ENCODE measurements around the gene GLI2. TPM values are rescaled to one million over a fixed set of nuclear protein-coding genes. Genes with fewer than 3 reads are reported as not detected.

GLI2 gene
- total RNA-seq, 1 experiment from 2014 or later: 1.3 TPM

- Histone ChIP-seq H3K9me3 (no peaks in the 10 kb centered on the region), H3K4me3 (no peak overlapping the region), H3K36me3 (no peaks in the 10 kb centered on the region), H3K27me3 (no peaks in the 10 kb centered on the region)
- no peak for DNase-seq
Measured at GRCh38 chr2:120707816-120708215, 27.9 kb upstream of the GLI2 start.

- Histone ChIP-seq H3K4me3 (no peak overlapping the region), H3K27me3 (no peaks in the 10 kb centered on the region), H3K36me3 (no peaks in the 10 kb centered on the region), H3K9me3 (no peaks in the 10 kb centered on the region)
- no peak for DNase-seq
Measured at GRCh38 chr2:120708944-120709607, 26.6 kb upstream of the GLI2 start.

DNA sequence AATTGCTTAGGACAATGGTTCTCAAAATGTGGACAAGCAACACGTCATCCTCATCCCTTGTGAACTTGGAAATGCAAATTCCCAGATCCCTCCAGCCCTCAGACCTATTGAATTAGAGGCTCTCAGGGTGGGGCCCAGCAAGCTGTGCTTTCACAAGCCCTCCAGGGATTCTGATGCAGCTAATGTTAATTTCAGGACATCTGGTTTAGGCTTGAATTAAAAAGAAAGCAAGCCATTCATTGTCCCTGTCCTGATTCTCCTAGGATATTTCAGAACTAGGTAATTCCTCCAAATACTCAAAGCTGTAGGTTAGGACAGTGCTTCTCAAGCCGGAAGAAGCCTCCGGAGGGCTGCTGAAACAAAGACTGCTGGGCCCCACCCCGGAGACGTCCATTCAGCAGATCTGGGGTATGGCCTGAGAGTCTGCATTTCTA is 26.0 kb upstream of the GLI2 start:
- H3K27me3 ChIP-seq: no peaks in the 10 kb centered on the region
- H3K4me3 ChIP-seq: no peak overlapping the region
- no peak for DNase-seq
- no peaks in the 10 kb centered on the region for H3K36me3 ChIP-seq
- no peaks in the 10 kb centered on the region for H3K9me3 ChIP-seq

DNA sequence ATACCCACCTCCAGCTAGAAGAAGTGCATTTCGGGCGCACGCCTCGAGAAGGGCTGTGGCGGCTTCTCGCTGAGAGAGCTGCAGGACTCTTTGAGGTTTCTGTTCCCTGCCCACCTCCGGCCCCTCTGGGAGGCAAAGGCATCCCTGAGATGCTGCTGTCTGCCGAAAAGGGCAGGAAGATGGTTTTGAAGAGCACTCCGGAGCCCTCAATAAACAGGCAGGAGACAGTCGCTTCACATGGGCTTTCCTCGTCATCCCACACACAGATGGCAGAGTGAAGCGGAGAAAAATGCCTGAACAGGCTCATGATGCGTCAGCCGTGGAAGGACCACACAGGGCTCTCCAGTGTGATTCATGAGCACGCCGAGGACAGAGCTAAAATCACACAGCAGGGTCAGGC is 25.4 kb upstream of the GLI2 start:
- H3K4me3 ChIP-seq: no peak overlapping the region
- no peaks in the 10 kb centered on the region for H3K27me3 ChIP-seq
- H3K9me3 ChIP-seq: no peaks in the 10 kb centered on the region
- no peaks in the 10 kb centered on the region for H3K36me3 ChIP-seq
- DNase-seq: no peak

GRCh38 chr2:120711694-120712093 is 24.0 kb upstream of the GLI2 start:
- Histone ChIP-seq H3K4me3 (no peak overlapping the region), H3K27me3 (no peaks in the 10 kb centered on the region), H3K9me3 (no peaks in the 10 kb centered on the region), H3K36me3 (no peaks in the 10 kb centered on the region)
- no peak for DNase-seq

DNA sequence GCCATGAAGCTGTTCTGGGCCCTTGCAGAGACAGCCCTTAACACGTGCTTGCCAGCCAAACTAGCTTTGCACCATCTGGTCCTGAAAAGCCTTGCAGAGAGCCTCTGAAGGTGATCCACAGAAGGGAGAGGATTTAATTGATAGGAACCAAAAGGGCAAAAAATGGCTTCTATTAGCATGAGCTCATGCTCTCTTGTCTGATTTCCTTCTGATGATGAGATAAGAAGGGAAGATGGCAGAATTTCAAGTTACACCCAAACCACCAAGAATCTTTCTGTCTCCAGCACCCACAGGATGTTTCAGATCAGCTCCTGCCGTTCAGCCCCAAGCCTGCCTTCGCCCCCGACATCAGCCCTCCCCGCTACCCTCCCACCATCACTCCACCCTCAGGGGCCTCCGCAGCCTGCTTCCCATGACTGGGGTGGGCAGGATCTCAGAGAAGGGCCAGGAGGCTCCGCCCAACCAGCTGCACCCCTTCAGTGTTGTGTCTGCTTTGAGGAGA is 23.4 kb upstream of the GLI2 start:
- no peaks in the 10 kb centered on the region for H3K9me3 ChIP-seq
- H3K36me3 ChIP-seq: no peaks in the 10 kb centered on the region
- DNase-seq: no peak
- H3K27me3 ChIP-seq: no peaks in the 10 kb centered on the region
- no peak overlapping the region for H3K4me3 ChIP-seq

- Histone ChIP-seq H3K36me3 (no peaks in the 10 kb centered on the region), H3K27me3 (no peaks in the 10 kb centered on the region), H3K9me3 (no peaks in the 10 kb centered on the region), H3K4me3 (no peak overlapping the region)
- DNase-seq: peak; percentile 41
Measured at GRCh38 chr2:120715353-120715752, 20.3 kb upstream of the GLI2 start.

- DNase-seq: no peak
- Histone ChIP-seq H3K36me3 (no peaks in the 10 kb centered on the region), H3K4me3 (no peak overlapping the region), H3K9me3 (no peaks in the 10 kb centered on the region), H3K27me3 (no peaks in the 10 kb centered on the region)
Measured at GRCh38 chr2:120715941-120716340, 19.7 kb upstream of the GLI2 start.

DNA sequence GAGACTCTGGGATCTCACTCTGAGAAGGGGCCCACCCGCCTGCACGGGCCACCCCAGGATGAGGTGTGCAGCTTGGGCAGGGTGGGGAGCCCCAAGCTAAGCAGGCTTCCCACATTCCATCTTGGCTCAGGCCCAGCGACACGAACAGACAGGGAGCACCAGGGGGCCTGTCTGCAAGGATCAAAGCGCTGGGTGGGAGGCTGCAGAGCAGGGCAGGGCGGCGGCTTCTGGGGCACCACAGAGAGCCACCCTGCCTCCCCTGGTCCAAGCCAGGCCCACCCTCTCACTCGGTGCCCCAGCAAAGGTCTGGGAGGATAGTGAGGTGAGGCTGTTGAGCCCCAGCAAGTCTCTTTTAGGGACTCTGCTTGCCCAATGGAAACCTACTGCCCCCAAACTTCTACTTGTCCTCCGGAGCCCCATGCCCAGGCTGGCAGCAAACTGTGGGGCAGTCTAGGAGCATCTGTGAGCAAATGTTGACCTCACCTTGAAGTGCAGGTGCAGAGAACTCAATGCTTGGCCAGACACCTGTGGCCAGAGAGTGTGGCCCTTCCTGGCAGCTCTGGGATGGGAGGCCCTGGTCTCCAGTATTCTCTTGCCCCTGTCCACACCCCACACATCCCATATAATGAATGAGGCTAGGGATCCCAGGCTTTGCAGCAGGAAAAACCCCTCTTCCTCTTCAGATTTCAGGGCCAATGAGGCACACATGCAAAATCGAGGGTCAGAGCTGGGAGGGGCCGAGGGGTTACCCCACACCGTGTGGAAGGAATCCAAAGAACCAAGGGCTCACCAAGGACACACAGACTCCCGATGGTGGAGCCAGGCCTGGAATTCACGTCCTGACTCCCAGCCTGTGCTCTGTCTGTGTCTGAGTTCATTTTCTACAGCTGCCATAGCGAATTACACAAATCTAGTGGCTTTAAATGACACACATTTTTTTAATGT is 18.8 kb upstream of the GLI2 start:
- Histone ChIP-seq H3K9me3 (no peaks in the 10 kb centered on the region), H3K36me3 (no peaks in the 10 kb centered on the region), H3K4me3 (no peak overlapping the region), H3K27me3 (no peaks in the 10 kb centered on the region)
- DNase-seq: no peak

- no peak overlapping the region for H3K4me3 ChIP-seq
- H3K27me3 ChIP-seq: no peaks in the 10 kb centered on the region
- no peaks in the 10 kb centered on the region for H3K9me3 ChIP-seq
- no peaks in the 10 kb centered on the region for H3K36me3 ChIP-seq
- DNase-seq: no peak
Measured at GRCh38 chr2:120719491-120719890, 16.2 kb upstream of the GLI2 start.

GRCh38 chr2:120720231-120720630 is 15.4 kb upstream of the GLI2 start:
- no peak overlapping the region for H3K4me3 ChIP-seq

GRCh38 chr2:120720746-120721375 is 14.8 kb upstream of the GLI2 start:
- Histone ChIP-seq H3K36me3 (no peaks in the 10 kb centered on the region), H3K27me3 (no peaks in the 10 kb centered on the region), H3K4me3 (no peak overlapping the region), H3K9me3 (0 out of 2 replicates have a peak, but pooled peaks cover 3% of the 10 kb centered on the region)
- no peak for DNase-seq

More at GRCh38 chr2:120720231-120720630, 15.4 kb upstream of the GLI2 start:
- H3K36me3 ChIP-seq: no peaks in the 10 kb centered on the region
- H3K9me3 ChIP-seq: no peaks in the 10 kb centered on the region
- DNase-seq: no peak
- H3K27me3 ChIP-seq: no peaks in the 10 kb centered on the region

DNA sequence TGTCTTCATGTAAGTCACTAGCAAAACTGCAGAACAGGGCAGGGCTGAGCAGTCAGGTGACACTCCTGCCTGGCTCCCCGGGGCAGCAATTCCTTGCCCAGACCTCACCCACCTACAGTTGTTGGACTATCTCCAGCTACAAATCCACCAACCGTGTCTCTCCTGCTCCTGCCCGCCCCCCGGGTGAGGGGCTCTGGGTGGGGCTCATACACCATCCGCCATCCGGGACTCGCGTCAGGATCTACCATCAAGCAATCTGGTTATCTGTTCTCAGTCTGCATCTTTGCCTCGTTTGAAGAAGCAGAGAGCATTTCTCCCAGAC is 13.5 kb upstream of the GLI2 start:
- no peak overlapping the region for H3K4me3 ChIP-seq
- H3K36me3 ChIP-seq: no peaks in the 10 kb centered on the region
- DNase-seq: no peak
- 0 out of 2 replicates have a peak, but pooled peaks cover 7% of the 10 kb centered on the region for H3K9me3 ChIP-seq
- no peaks in the 10 kb centered on the region for H3K27me3 ChIP-seq

- DNase-seq: peak; percentile 40
- 0 out of 2 replicates have a peak, but pooled peaks cover 8% of the 10 kb centered on the region for H3K9me3 ChIP-seq
- no peaks in the 10 kb centered on the region for H3K27me3 ChIP-seq
- H3K36me3 ChIP-seq: no peaks in the 10 kb centered on the region
- H3K4me3 ChIP-seq: no peak overlapping the region
Measured at GRCh38 chr2:120722568-120723421, 12.9 kb upstream of the GLI2 start.

DNA sequence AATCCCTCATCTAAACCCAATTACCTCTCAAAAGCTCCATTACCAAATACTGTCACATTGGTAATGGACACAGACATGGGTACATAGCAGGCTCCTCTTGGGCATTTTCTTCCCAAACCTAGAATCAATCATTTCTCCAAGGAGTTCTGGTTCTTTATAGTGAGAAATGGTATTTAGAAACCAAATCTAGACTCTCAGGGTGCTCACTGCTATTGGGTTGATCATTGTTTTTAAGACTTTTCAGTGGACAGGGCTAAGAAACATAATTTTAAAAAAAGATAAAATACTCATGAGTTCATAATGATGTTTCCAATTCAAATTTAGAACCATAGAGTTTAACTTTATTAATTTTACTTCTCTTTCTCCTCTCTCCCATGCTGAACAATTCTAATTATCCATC is 9.4 kb upstream of the GLI2 start:
- Histone ChIP-seq H3K9me3 (0 out of 2 replicates have a peak, but pooled peaks cover 8% of the 10 kb centered on the region), H3K27me3 (no peaks in the 10 kb centered on the region), H3K4me3 (no peak overlapping the region), H3K36me3 (no peaks in the 10 kb centered on the region)
- no peak for DNase-seq
